Embryonic facial prominence (tissue), 1 donor: ENCODE results near the gene HLA-DOB.
"Not testable (repeated sequence)": the region's sequence is repeated elsewhere in the genome, so short reads cannot be mapped to it uniquely, and the experiment has no call there.

Experiments
- DNase-seq: peaks from one replicate; pipeline ENCODE4 v3.0.0-alpha.2; 2016; ENCODE audit errors: extremely low spot score

The HLA-DOB gene

DNA sequence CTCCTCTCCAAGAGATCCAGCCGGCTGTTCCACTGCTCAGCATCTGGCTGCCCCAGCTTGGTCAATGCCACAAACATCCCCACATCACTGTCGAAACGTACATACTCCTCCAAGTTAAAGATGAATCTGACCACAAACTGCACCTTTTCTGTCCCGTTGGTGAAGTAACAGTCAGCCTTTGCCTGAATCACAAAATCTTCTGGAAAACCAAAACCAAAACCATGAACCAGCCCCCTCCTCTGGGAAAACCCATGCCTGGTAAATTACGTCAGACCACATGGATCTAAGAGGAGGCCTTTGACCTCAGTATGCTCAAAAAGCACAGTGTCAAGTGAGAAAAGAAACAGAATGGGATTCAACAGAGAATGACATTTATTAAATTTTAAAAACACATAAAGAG is 1.7 kb downstream of the HLA-DOB start:
- DNase-seq = no peak

DNA sequence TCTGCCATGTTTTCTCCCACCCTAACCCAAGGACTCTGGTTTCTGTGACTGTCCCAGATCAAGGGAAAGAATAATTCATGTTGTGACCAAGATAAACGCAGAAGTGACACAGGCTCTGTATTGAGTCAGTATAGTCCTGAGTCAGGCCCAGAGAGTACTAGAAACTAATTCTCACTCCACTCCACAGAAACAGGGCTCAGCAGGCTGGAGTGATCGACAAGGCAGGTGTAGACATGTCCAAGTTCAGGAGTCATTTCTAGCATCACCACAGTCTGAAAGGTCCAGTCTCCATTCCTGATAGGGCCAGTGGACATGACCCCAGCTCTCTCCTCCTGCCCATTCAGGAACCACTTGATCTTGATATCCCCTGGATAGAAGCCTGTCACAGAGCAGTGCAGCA is 2.7 kb downstream of the HLA-DOB start:
- DNase-seq = no peak

DNA sequence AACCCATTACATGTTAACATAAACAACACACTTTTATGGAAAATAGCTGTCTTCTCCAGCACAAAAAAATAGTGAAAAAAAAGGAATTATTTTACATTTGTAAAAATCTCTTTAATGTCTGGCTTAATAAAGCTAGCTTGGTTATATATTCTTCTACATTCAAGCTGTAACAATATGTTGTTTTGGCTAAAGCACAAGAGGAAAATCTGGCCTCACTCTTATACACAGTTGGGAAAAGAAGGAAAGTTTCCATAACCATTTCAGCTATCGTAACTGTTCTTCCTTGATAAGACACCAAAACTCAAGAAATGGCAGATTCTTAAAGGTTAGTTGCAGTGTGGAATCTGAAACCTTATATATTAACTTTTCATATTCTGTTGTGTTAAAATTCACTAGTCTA is 7.6 kb downstream of the HLA-DOB start:
- DNase-seq = no peak

DNA sequence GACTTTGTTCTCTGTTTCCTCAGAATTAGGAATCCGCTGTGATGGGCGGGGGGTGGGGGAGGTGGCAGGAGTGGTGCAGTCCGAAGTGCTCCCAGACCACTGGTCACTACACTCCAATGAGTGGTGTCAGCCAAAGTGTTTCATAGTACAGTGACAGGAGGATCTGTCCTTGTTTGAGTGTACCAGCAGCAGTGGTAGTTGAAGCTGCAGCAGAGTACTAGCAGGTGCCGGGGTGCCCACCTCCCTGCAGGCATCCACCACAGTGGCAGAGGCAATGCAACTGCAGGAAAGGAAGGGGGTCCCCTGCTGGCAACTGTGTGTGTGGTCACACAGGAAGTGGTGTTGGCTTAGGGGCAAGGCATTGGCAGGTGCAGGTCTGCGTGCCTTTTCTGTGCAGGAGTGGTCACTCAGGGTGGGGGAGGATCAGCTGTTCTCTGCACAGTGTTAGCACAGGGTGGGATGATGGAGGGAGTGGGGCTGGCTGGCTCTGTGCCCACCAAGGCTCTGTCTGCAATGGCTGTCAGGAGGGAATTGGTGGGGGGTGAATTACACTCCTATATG is 9.7 kb downstream of the HLA-DOB start:
- no peak for DNase-seq

DNA sequence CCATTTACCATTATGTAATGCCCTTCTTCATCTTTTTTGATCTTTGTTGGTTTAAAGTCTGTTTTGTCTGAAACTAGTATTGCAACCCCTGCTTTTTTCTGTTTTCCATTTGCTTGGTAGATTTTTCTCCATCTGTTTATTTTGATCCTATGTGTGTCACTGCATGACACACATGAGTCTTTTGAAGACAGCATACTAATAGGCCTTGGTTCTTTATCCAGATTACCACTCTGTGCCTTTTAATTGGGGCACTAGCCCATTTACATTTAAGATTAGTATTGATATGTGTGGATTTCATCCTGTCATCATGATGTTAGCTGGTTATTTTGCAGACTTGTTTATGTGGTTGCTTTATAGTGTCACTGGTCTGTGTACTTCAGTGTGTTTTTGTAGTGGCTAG is 11.4 kb downstream of the HLA-DOB start:
- not testable (repeated sequence) for DNase-seq

DNA sequence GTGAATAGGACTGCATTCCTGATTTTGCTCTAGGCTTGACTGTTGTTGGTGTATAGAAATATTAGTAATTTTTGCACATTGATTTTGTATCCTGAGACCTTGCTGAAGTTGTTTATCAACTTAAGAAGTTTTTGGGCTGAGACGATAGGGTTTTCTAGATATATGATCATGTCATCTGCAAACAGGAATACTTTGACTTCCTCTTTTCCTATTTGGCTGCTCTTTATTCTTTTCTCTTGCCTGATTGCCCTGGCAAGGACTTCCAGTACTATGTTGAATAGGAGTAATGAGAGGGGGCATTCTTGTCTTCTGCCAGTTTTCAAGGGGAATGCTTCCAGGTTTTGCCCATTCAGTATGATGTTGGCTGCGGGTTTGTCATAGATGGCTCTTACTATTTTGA is 13.4 kb downstream of the HLA-DOB start:
- no peak for DNase-seq

DNA sequence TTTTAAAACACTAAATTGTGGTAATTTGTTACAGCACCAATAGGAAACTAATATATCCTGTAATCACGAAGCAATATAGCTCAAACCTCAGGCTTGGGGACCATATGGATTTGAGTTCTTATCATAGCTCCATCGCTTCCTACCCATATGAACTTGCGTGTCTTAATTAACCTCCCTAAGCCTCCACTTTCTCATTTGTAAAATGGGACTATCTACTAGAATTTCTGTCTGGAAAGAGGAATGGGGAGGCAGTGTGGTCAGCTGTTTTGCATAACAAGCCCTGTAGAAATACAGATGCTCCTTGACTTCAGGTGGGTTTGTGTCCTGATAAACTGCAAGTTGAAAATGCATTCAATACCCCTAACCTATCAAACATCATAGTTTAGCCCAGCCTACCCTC is 17.1 kb downstream of the HLA-DOB start:
- no peak for DNase-seq

DNA sequence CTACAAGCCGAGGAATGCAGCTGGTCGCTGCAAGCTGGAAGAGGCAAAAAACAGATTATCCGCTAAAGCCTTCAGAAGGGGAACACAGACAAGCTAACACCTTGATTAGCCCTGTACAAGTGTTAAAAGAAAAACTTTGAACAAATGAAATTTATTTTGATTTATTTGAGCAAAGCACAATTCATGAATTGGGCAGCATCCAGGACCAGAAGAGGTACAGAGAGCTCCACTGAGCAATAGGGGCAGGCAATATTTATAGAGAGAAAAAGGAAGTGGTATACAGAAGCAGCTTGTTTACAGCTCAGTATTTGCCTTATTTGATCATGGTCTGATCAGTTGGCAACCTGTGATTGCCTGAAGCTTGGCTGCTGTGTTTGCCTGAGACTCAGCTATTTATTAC is 17.6 kb downstream of the HLA-DOB start:
- DNase-seq = no peak

DNA sequence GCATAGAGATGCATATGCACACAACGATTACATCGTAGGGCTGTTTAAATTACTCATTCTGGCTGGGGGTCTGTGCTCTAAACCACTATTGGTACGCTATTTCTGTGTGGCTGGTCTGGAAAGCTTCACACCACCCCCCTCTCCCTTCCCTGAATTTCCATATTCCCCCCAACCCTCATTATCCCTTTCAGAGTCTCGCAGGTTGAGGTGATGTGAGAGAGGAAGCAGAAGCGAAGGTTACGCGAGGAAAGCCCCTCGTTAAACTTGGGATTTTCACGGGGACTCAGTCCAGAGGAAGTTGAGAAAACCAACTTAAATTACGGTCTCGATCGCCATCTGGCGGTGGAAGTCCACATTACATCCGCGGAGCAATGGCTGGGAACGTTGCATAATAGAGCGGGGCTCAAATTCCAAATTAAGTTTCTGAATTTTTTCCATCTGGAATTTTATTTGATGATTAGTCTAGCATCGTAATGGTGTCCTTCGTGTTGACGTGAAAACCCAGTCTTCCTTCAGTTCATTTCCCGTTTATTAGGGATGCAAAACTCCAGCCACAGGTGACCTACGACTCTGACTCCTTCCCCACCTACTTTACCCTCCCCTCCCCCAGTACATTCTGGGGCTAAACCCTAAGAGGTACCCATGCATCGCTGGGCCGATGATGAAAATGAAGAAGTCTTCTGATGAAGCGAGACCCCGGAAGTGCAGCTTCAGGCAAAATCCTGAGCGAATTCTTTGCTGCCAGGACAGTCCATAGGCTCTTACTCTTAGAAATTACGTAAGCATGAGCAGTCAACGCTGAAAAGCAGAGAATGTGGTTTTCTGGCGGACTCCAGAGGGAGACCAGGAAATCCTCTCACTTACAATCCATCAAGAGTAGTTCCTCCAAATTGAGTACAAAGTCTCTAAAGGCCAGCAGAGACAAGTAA is 19.7 kb downstream of the HLA-DOB start:
- peak; percentile 29 for DNase-seq

DNA sequence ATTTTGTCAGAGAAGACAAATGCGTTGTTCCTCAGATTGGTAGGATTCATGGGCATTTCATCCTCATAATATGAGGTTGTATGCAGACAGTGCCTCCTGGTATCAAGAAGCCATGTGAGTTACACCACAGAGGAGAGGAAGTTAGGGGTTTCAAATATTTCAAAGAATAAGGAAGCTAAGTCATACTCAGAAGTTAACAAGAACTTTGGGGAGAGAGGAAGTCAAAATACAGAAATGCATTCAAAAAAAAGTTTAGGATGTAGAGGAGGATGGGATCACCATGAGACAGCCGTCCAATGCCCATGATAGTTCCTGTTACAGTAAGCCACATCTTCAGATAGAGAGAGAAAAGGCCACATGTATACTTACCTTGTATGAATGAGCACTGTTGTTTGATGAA is 22.3 kb downstream of the HLA-DOB start:
- DNase-seq = no peak

DNA sequence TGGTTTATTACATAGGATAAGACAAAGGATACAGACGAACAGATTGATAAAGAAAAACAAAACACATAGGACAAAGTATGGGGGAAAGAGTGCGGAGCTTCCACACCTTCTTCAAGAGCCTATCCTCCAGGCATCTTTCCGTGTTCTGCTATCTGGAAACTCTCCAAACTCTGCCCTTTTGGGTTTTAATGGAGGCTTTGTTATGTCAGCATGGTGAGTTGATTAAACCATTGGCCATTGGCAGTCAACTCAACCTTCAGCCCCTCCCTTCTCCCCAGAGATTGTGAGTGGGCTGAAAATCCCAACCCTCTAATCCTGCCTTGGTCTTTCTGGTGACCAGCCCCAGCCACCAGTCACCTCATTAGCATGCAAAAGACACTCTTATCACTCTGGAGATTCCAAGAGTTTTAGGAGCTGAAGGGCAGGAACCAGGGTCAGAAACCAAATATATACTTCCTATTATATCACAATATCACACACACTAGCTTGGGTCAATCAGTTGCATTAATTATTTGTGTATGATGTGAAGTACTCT is 23.8 kb downstream of the HLA-DOB start:
- DNase-seq = no peak

DNA sequence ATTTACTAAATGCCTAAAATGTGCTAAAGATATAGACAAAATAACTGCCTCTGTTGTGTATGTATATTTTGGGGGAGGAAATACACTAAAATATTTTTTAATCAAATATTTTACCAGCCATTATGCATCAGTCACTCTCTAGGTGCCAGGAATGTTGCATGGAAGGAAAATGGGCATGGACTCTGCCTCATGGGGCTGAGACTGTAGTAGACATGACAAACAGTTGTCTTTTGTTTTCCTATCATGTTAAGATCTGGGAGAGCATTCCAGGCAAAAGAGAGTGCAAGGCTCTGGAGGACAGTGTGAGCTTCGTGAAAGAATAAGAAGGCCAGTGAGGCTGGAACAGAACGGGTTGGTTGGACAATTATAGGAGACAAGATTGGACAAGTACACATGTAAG is 26.5 kb downstream of the HLA-DOB start:
- DNase-seq = no peak

DNA sequence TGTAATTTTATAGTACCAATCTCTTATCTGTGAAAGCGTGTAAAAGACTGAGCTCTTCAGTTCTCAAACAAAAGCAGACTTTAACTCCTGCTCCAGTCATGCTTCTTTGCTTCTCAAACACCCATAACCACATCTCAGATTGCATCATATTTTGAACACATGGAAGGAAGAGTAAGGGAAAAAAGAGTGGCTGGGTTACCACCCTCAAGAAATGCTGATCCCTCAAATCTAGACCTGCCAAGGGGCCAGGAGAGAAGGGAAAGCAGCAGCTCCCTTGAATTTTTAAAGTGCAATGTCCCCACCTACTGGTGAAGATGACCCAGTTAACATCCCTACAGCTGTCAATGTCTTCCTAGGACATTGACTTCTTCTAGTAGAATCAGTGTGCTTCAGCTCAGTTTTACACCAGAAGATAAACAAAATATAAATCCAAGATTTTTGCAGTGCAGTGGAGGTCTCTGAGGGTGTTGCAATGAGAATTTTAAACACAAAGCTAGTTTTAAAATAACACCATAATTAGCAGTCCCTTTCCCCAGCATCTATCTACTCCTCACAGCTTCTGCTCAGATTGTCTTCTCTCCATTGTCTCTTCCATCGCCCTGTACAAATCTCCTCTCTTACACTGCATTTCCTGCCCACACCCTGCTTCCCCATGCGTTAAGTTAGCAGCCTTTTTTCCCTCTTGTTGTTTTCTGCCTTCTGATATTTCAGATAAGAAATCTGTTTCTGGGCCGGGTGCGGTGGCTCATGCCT is 30.8 kb downstream of the HLA-DOB start:
- no peak for DNase-seq

DNA sequence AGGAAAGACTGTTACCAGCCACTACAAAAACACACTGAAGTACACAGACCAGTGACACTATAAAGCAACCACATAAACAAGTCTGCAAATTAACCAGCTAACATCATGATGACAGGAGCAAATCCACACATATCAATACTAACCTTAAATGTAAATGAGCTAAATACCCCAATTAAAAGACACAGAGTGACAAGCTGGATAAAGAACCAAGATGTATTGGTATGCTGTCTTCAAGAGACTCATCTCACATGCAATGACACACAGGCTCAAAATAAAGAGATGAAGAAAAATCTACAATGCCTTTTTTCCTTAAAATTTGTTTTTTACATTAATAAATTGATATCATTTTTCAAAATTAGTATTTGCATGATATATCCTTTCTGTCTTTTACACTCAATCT is 33.9 kb downstream of the HLA-DOB start:
- not testable (repeated sequence) for DNase-seq

DNA sequence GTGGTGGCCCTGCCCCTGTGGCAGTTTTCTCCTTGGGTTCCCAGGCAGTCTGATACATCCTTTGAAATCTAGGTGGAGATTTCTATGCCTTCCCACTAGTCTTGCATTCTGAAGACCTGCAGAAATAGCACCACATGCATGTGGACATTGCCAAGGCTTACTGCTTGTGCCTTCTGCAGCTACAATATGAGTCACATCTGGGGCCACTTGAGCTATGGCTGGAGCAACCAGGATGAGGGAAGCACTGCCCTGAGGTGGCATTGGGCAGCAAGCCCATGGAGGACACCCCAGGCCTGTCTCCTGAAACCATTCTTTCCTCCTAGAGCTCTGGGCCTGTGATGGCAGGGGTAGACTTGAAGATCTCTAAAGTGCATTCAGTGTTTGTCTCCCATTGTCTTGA is 37.8 kb downstream of the HLA-DOB start:
- DNase-seq = no peak

DNA sequence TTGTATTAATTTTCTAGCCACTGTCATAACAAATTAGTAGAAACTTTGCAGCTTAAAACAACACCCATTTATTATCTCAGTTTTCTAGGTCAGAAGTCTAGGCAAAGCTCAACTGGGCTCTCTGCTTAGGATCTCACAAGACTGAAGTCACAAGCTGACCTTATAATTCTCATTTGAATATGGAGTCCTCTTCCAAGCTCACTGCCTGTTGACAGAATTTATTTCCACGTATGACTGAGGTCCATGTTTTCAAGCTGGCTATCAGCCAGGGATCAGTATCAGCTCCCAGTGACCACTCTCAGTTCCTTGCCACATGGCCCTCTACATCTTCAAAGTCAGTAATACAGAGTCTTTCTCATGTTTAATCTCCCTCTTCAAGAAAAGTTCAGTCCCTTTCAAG is 41.7 kb downstream of the HLA-DOB start:
- no peak for DNase-seq

DNA sequence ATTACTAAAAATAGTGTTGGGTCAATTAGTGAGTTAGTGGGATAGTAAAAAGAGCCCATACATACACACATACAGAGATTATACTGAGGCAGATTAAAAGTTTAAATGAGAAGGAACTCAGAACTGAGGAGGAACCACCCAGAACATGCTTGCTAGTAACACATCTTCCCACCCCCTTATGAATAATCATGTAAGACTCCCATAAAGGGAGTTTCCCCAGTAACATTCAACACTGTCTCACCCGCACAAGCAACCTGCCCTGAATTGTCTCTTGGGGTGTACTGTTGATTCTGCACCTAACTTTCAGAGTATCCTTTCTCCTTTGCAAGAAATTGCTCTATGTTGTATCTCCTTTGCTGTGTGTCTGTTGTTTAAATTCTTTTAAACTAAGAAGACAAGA is 42.4 kb downstream of the HLA-DOB start:
- DNase-seq = no peak

DNA sequence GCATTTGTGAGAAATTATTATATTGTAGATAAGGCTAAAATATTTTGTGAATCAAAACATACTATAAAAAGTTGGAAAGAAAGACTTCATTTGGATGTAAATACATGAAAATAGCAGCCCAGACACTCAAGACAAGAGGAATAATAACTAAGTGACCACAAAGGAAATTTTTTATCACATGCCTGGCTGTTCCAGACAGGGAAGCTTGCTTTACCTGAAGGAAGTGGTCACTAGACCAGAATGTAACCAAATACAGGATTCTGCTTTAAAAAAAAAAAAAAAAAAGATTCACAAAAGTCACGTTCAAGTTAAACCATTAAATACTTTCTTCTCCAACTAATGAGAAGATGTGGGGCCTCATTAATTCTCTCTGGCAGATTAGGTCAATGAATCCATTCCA is 44.1 kb downstream of the HLA-DOB start:
- no peak for DNase-seq

DNA sequence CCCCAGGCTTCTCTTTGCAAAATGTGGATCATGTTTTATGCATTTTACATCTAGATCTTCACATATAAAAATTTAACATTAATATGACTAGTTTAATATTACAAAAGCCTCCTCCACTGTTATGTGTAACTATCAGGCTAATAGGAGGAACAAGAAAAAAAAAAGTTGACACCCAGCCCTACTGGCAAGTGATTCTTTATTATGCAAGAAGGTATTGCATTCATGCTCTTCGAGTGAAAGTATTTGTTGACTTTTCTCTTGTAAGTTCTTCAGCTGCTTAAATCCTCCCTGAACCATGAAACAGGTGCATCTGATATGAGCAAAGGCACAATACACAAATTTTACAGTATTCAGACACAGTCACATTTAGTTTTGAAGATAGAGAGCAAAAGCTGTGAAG is 52.8 kb downstream of the HLA-DOB start:
- DNase-seq = no peak

DNA sequence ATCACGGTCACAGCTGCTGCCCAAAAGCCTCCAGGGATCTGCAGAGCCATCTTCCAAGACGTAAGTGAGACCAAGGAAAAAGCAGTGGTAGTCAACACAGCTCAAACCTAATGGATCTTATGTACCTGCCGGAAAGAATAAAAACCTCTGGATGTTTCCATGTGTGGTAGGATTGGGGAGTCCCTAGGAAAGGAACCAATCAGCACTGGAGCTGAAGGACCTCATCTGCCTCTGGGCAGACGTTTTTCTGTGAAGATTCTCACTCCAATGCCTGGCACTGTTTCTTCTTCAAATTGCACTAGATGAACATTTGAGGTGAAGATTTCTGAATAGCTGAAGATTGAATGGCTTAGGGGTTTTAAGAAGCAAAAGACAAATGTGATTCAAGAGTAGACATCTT is 53.4 kb downstream of the HLA-DOB start, which contains the start of gene HLA-DQB2:
HLA-DQB2 (minus strand) TSS at position 112 of the 400 bp plus-strand sequence; CDS start at position 50, 62 bp downstream.
- no peak for DNase-seq
